H9 (cell line): ENCODE results near the gene ZCCHC3. TPM values are rescaled to one million over a fixed set of nuclear protein-coding genes. Genes with fewer than 3 reads are reported as not detected.

ENCODE experiments used
- DNase-seq: peaks from one replicate; pipeline ENCODE4 v3.0.0-alpha.2; 2017
- H2AFZ ChIP-seq: one replicate; pipeline ENCODE4 v1.6.1; 2013; ENCODE audit warnings: mild to moderate bottlenecking, low read length, control low read depth, moderate library complexity
- H2AK5ac ChIP-seq: 2 replicates; pipeline ENCODE4 v1.6.1; 2013; ENCODE audit warnings: low read length, control low read depth, mixed read lengths; ENCODE audit not compliant: insufficient read length
- H2BK120ac ChIP-seq: one replicate; pipeline ENCODE4 v1.6.1; 2013; ENCODE audit warnings: low read depth, mild to moderate bottlenecking, low read length, control low read depth, inconsistent platforms; ENCODE audit not compliant: poor library complexity, severe bottlenecking
- H2BK12ac ChIP-seq: 2 replicates; pipeline ENCODE4 v1.6.1; 2013; ENCODE audit warnings: low read length, control low read depth, mixed read lengths, low read depth; ENCODE audit not compliant: insufficient read length
- H2BK15ac ChIP-seq: 2 replicates; pipeline ENCODE4 v1.6.1; 2013; ENCODE audit warnings: low read depth, low read length, control low read depth
- H2BK20ac ChIP-seq: one replicate; pipeline ENCODE4 v1.6.1; 2013; ENCODE audit warnings: low read depth, mild to moderate bottlenecking, low read length, control low read depth, inconsistent platforms; ENCODE audit not compliant: poor library complexity, severe bottlenecking
- H2BK5ac ChIP-seq: 2 replicates; pipeline ENCODE4 v1.6.1; 2013; ENCODE audit warnings: low read length, control low read depth, mixed read lengths; ENCODE audit not compliant: insufficient read length
- H3K14ac ChIP-seq: 2 replicates; pipeline ENCODE4 v1.6.1; 2013; ENCODE audit warnings: low read length, control low read depth; ENCODE audit not compliant: insufficient read depth
- H3K18ac ChIP-seq: 2 replicates; pipeline ENCODE4 v1.6.1; 2013; ENCODE audit warnings: low read depth, mild to moderate bottlenecking, mixed read lengths, low read length, control low read depth; ENCODE audit not compliant: insufficient read length
- H3K23ac ChIP-seq: 2 replicates; pipeline ENCODE4 v1.6.1; 2013; ENCODE audit warnings: low read length, control low read depth, mixed read lengths, low read depth; ENCODE audit not compliant: insufficient read length
- H3K23me2 ChIP-seq: 2 replicates; pipeline ENCODE4 v1.6.1; 2013; ENCODE audit warnings: low read depth, mild to moderate bottlenecking, mixed read lengths, low read length, control low read depth; ENCODE audit not compliant: insufficient read length, poor library complexity, severe bottlenecking
- H3K27ac ChIP-seq: 2 replicates; pipeline ENCODE4 v1.5.1; 2013; ENCODE audit warnings: low read length, control low read depth, mixed read lengths, low read depth; ENCODE audit not compliant: insufficient read length
- H3K27me3 ChIP-seq: 2 replicates; pipeline ENCODE4 v1.6.1; 2013; ENCODE audit warnings: low read length, control low read depth, inconsistent platforms; ENCODE audit not compliant: insufficient read depth
- H3K4ac ChIP-seq: 2 replicates; pipeline ENCODE4 v1.6.1; 2013; ENCODE audit warnings: low read depth, mild to moderate bottlenecking, control low read depth, inconsistent platforms, low read length, moderate library complexity
- H3K4me1 ChIP-seq: 2 replicates; pipeline ENCODE4 v1.6.1; 2013; ENCODE audit warnings: low read length, control low read depth, inconsistent platforms; ENCODE audit not compliant: insufficient read depth
- H3K4me2 ChIP-seq: 2 replicates; pipeline ENCODE4 v1.6.1; 2013; ENCODE audit warnings: low read length, control low read depth, mixed read lengths; ENCODE audit not compliant: insufficient read length, insufficient read depth
- H3K56ac ChIP-seq: 2 replicates; pipeline ENCODE4 v1.6.1; 2013; ENCODE audit warnings: low read depth, mild to moderate bottlenecking, mixed read lengths, low read length, control low read depth; ENCODE audit not compliant: insufficient read length
- H3K79me1 ChIP-seq: 2 replicates; pipeline ENCODE4 v1.6.1; 2013; ENCODE audit warnings: low read depth, mild to moderate bottlenecking, moderate library complexity, low read length, control low read depth, inconsistent platforms; ENCODE audit not compliant: insufficient read depth, poor library complexity, severe bottlenecking
- H3K79me2 ChIP-seq: 2 replicates; pipeline ENCODE4 v1.6.1; 2013; ENCODE audit warnings: low read length, control low read depth, inconsistent platforms; ENCODE audit not compliant: insufficient read depth
- H3K9ac ChIP-seq: 2 replicates; pipeline ENCODE4 v1.6.1; 2013; ENCODE audit warnings: low read length, control low read depth, mixed read lengths; ENCODE audit not compliant: insufficient read length; ENCODE audit errors: extremely low read depth
- H3K9me3 ChIP-seq: one replicate; pipeline ENCODE4 v1.6.1; 2013; ENCODE audit warnings: low read depth, low read length, inconsistent platforms; ENCODE audit not compliant: control insufficient read depth
- H3T11ph ChIP-seq: one replicate; pipeline ENCODE4 v1.6.1; 2013; ENCODE audit warnings: mild to moderate bottlenecking, low read length, control low read depth, inconsistent platforms
- H4K20me1 ChIP-seq: one replicate; pipeline ENCODE4 v1.6.1; 2013; ENCODE audit not compliant: control insufficient read depth, insufficient read length, insufficient read depth
- H4K5ac ChIP-seq: 2 replicates; pipeline ENCODE4 v1.6.1; 2013; ENCODE audit warnings: low read depth, mild to moderate bottlenecking, mixed read lengths, low read length, control low read depth; ENCODE audit not compliant: insufficient read length
- H4K8ac ChIP-seq: replicated peaks from 2 replicates; pipeline ENCODE4 v1.6.1; 2013; ENCODE audit warnings: low read length, control low read depth, mixed read lengths, low read depth; ENCODE audit not compliant: insufficient read length
- H4K91ac ChIP-seq: 2 replicates; pipeline ENCODE4 v1.6.1; 2013; ENCODE audit warnings: low read depth, mild to moderate bottlenecking, moderate library complexity, mixed read lengths, low read length, control low read depth; ENCODE audit not compliant: insufficient read length
- H3K27ac Mint-ChIP-seq, 3 experiments: 2 replicates in 2 of 3; 3 replicates in 1 of 3; pipeline ENCODE4 v1.8.0; 2020 to 2021; ENCODE audit warnings: mixed read lengths in 3 of 3, mild to moderate bottlenecking in 1 of 3, moderate library complexity in 1 of 3
- H3K27me3 Mint-ChIP-seq: 2 replicates; pipeline ENCODE4 v1.8.0; 2021; ENCODE audit warnings: low read depth, mild to moderate bottlenecking, moderate library complexity, mixed read lengths
- H3K36me3 Mint-ChIP-seq, 3 experiments: 2 replicates in 2 of 3; 3 replicates in 1 of 3; pipeline ENCODE4 v1.8.0; 2020 to 2021; ENCODE audit warnings: low read depth in 3 of 3, mixed read lengths in 3 of 3; ENCODE audit not compliant: insufficient read depth in 1 of 3
- H3K4me1 Mint-ChIP-seq, 2 experiments: 2 replicates each; pipeline ENCODE4 v1.8.0; 2020; ENCODE audit warnings: mixed read lengths in 2 of 2
- H3K4me3 Mint-ChIP-seq, 2 experiments: 2 replicates in 1 of 2; 3 replicates in 1 of 2; pipeline ENCODE4 v1.8.0; 2020 to 2021; ENCODE audit warnings: mild to moderate bottlenecking in 2 of 2, mixed read lengths in 2 of 2, moderate library complexity in 1 of 2
- H3K9me3 Mint-ChIP-seq, 2 experiments: 2 replicates in 1 of 2; 3 replicates in 1 of 2; pipeline ENCODE4 v1.8.0; 2020; ENCODE audit warnings: mild to moderate bottlenecking in 2 of 2, mixed read lengths in 2 of 2, moderate library complexity in 1 of 2
- WGBS: extraction: QIAGEN DNeasy Blood & Tissue Kit; methylation state at CpG from one replicate; pipeline ENCODE4 v1.1.7; 2013; ENCODE audit warnings: missing lambda C conversion rate, low lambda C conversion rate, mixed read lengths; ENCODE audit not compliant: insufficient read length; ENCODE audit errors: extremely low coverage; 5-methylcytosine and 5-hydroxymethylcytosine counted together
- total RNA-seq: library from RNA; stranded (reverse); gene quantifications from 2 replicates; pipeline ENCODE4 v1.2.1, GENCODE V29; 2021
- TF ChIP-seq, protein P1 (sequence below): fragments of 200-600 bp; sonication (generic); conservative IDR thresholded peaks from 3 replicates; pipeline ENCODE4 v1.8.0; 2021; ENCODE audit warnings: antibody characterized with exemption, mild to moderate bottlenecking

Gene ZCCHC3
- total RNA-seq, 1 experiment from 2014 or later = 41.3 TPM

DNA sequence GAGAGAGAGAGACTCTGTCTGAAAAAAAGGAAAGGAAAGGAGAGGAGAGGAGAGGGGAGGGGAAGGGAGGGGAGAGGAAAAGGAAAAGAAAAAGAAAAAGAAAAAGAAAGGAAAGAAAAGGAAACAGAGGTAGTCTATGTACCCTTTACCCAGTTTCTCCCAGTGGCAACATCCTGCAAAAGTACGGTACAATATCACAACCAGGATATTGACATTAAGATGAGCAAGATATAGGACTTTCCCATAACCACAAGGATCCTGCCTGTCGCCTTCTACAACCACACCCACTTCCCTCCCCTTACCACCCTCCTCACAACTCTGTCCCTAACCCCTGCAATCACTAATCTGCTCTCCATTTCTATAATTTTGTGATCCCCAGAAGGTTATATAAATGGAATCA is 10.9 kb upstream of the ZCCHC3 start:
- Mint-ChIP-seq H3K9me3 (no peaks in the 10 kb centered on the region; a peak in 1 of 5 replicates), H3K4me3 (no peak overlapping the region), H3K4me1 (peaks cover 0 to 5% of the 10 kb centered on the region in 2 experiments; a peak in 2 of 4 replicates), H3K36me3 (peaks cover 6 to 30% (median 8%) of the 10 kb centered on the region in 3 experiments; a peak in 6 of 7 replicates), H3K27ac (no peak overlapping the region; a peak in 1 of 7 replicates), H3K27me3 (no peaks in the 10 kb centered on the region)
- Histone ChIP-seq H3K4me1 (peaks cover 5% of the 10 kb centered on the region; the same call in 1 of the 2 replicates), H3K79me1 (no peaks in the 10 kb centered on the region), H2BK12ac (no peak overlapping the region), H3K9ac (no peak overlapping the region), H3K23ac (no peak overlapping the region), H3K27me3 (no peaks in the 10 kb centered on the region), H3K27ac (no peak overlapping the region), H3K9me3 (no peaks in the 10 kb centered on the region), H3K56ac (no peak overlapping the region), H2BK20ac (no peak overlapping the region), H3K79me2 (no peaks in the 10 kb centered on the region; the same call in 1 of the 2 replicates), H2AFZ (no peak overlapping the region), H3T11ph (no peak overlapping the region), H3K14ac (no peak overlapping the region), H4K20me1 (no peaks in the 10 kb centered on the region), H2AK5ac (no peak overlapping the region), H3K4ac (no peak overlapping the region), H2BK120ac (no peak overlapping the region), H4K8ac (no peak overlapping the region), H4K91ac (no peak overlapping the region), H2BK5ac (no peak overlapping the region), H3K18ac (no peak overlapping the region), H3K4me2 (no peak overlapping the region), H2BK15ac (no peak overlapping the region), H3K23me2 (peaks cover 6% of the 10 kb centered on the region), H4K5ac (no peak overlapping the region)
- TF ChIP-seq, protein P1, sequence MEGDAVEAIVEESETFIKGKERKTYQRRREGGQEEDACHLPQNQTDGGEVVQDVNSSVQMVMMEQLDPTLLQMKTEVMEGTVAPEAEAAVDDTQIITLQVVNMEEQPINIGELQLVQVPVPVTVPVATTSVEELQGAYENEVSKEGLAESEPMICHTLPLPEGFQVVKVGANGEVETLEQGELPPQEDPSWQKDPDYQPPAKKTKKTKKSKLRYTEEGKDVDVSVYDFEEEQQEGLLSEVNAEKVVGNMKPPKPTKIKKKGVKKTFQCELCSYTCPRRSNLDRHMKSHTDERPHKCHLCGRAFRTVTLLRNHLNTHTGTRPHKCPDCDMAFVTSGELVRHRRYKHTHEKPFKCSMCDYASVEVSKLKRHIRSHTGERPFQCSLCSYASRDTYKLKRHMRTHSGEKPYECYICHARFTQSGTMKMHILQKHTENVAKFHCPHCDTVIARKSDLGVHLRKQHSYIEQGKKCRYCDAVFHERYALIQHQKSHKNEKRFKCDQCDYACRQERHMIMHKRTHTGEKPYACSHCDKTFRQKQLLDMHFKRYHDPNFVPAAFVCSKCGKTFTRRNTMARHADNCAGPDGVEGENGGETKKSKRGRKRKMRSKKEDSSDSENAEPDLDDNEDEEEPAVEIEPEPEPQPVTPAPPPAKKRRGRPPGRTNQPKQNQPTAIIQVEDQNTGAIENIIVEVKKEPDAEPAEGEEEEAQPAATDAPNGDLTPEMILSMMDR = no peak
- DNase-seq = no peak
- WGBS = no CpG with 5 or more reads among the region's 2 CpGs
